ENCODE data around the gene TUFM. TPM values are rescaled to one million over a fixed set of nuclear protein-coding genes. Genes with fewer than 3 reads are reported as not detected.

Gene TUFM
- total and polyA plus RNA-seq, 2 of the 8 experiments (the other 6 are each of a cell fraction or from before 2014, with no cell fraction given): 216 to 249 TPM

- TF ChIP-seq E2F6 (IDR thresholded peaks at IDR 0.05) (no peak), RXRA (IDR thresholded peaks at IDR 0.05; ENCODE audit: insufficient read depth, low read depth, low read length) (no peak)
These were observed 31.5 kb upstream of the TUFM start (continued) for GRCh38 chr16:28877655-28878000.

Measured in H1 (cell line).